ENCODE results near the gene ADGB.
"Not testable (repeated sequence)": the region's sequence is repeated elsewhere in the genome, so short reads cannot be mapped to it uniquely, and the experiment has no call there.

The ADGB gene

GRCh38 chr6:146598772-146599405, at the start of gene ADGB:
Gene ADGB, plus strand, starts transcription at chr6:146598972. Its CDS starts 69 bp downstream, at chr6:146599041.
- peak; percentile 4 for DNase-seq (ENCODE audit: low spot score)

GRCh38 chr6:146550911-146551310, 47.9 kb upstream of the ADGB start:
- no peak for DNase-seq (ENCODE audit: low spot score)

GRCh38 chr6:146551545-146551944, 47.2 kb upstream of the ADGB start:
- DNase-seq (ENCODE audit: low spot score), result no peak

GRCh38 chr6:146553377-146554135, 45.2 kb upstream of the ADGB start:
- DNase-seq (ENCODE audit: low spot score), result no peak

- DNase-seq (ENCODE audit: low spot score), result no peak
Observed at GRCh38 chr6:146560607-146561006, 38.2 kb upstream of the ADGB start.

GRCh38 chr6:146566661-146567060, 32.1 kb upstream of the ADGB start:
- DNase-seq (ENCODE audit: low spot score), result not testable (repeated sequence)

- DNase-seq (ENCODE audit: low spot score), result not testable (repeated sequence)
Observed at GRCh38 chr6:146568619-146569018, 30.2 kb upstream of the ADGB start.

GRCh38 chr6:146574211-146574610, 24.6 kb upstream of the ADGB start:
- no peak for DNase-seq (ENCODE audit: low spot score)

GRCh38 chr6:146578054-146578453, 20.7 kb upstream of the ADGB start:
- DNase-seq (ENCODE audit: low spot score), result no peak

- DNase-seq (ENCODE audit: low spot score), result no peak
Observed at GRCh38 chr6:146581968-146582367, 16.8 kb upstream of the ADGB start.

GRCh38 chr6:146582857-146583256, 15.9 kb upstream of the ADGB start:
- DNase-seq (ENCODE audit: low spot score), result no peak

- no peak for DNase-seq (ENCODE audit: low spot score)
Observed at GRCh38 chr6:146583966-146584365, 14.8 kb upstream of the ADGB start.

GRCh38 chr6:146587459-146587858, 11.3 kb upstream of the ADGB start:
- DNase-seq (ENCODE audit: low spot score), result no peak

GRCh38 chr6:146590492-146590891, 8.3 kb upstream of the ADGB start:
- DNase-seq (ENCODE audit: low spot score), result no peak

GRCh38 chr6:146592451-146592850, 6.3 kb upstream of the ADGB start:
- DNase-seq (ENCODE audit: low spot score), result no peak

GRCh38 chr6:146593986-146594385, 4.8 kb upstream of the ADGB start:
- DNase-seq (ENCODE audit: low spot score), result no peak

GRCh38 chr6:146594495-146594894, 4.3 kb upstream of the ADGB start:
- no peak for DNase-seq (ENCODE audit: low spot score)

GRCh38 chr6:146595972-146596731, 2.6 kb upstream of the ADGB start:
- no peak for DNase-seq (ENCODE audit: low spot score)

GRCh38 chr6:146601352-146601751, 2.6 kb downstream of the ADGB start:
- no peak for DNase-seq (ENCODE audit: low spot score)

GRCh38 chr6:146602526-146602925, 3.8 kb downstream of the ADGB start:
- DNase-seq (ENCODE audit: low spot score), result no peak

GRCh38 chr6:146613947-146614346, 15.2 kb downstream of the ADGB start:
- no peak for DNase-seq (ENCODE audit: low spot score)

- no peak for DNase-seq (ENCODE audit: low spot score)
Observed at GRCh38 chr6:146620655-146621054, 21.9 kb downstream of the ADGB start.

GRCh38 chr6:146628350-146628749, 29.6 kb downstream of the ADGB start:
- no peak for DNase-seq (ENCODE audit: low spot score)
